ENCODE results near the gene TIMP1.

DNA sequence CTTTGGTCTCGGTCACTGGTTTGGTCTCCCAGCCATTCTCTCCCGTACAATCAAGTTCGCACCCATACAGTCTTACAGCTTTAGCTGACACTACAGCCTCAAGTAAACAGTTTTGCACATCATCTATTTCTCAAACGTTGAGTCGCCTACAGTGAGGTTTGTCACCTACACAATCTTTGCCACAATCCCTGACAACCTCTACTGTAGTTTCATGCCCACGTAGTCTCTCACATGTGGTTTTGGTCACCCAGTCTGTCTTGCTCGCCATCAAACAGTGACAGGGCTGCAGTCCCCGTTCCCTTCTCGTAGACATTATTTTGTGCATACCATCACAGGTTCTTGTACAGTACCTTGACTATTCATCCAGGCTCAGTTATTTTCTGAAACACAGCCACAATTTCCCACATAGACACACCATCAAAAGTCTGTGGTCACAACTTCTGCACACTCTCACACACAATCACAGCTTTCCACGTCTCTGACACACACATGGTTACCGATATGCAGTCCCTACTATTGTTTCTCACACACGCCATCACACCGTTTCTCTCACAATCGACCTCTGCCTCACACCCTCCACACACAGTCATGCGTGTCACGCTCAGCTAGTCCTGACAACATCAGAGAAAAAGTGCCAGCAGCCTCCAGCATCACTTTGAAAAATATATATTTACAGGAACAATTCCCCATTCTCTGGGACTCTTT is 52.8 kb downstream of the TIMP1 start:
- TF ChIP-seq CTCF (IDR thresholded peaks at IDR 0.05; ENCODE audit: insufficient read depth, low read depth, low read length) (no peak), EZH2 (IDR thresholded peaks at IDR 0.05; ENCODE audit: insufficient read depth, low read length) (no peak)

All from astrocyte (in vitro differentiated cells and primary cell).